MM.1S (cell line): ENCODE measurements around the gene MRPL43.
"Not testable (repeated sequence)": the region's sequence is repeated elsewhere in the genome, so short reads cannot be mapped to it uniquely, and the experiment has no call there.

Source experiments
- DNase-seq: peaks from one replicate; pipeline ENCODE4 v3.0.0-alpha.2; 2015
- H2AFZ ChIP-seq: fragments of 300-600 bp; sonication (generic); 2 replicates; pipeline ENCODE4 v1.6.0; 2016; ENCODE audit warnings: antibody characterized with exemption, low read length
- H3F3A ChIP-seq: fragments of 300-600 bp; sonication (generic); 2 replicates; pipeline ENCODE4 v1.6.1; 2016; ENCODE audit warnings: mild to moderate bottlenecking, antibody characterized with exemption, low read length, moderate library complexity, mixed read lengths; ENCODE audit not compliant: insufficient read depth
- H3K27ac ChIP-seq: fragments of 300-600 bp; sonication (generic); 2 replicates; pipeline ENCODE4 v1.5.1; 2016; ENCODE audit warnings: mild to moderate bottlenecking, low read length
- H3K27me3 ChIP-seq: fragments of 300-600 bp; sonication (generic); replicated peaks from 2 replicates; pipeline ENCODE4 v1.6.0; 2016; ENCODE audit warnings: low read length; ENCODE audit not compliant: insufficient read depth
- H3K36me3 ChIP-seq: fragments of 300-600 bp; sonication (generic); replicated peaks from 2 replicates; pipeline ENCODE4 v1.6.1; 2016; ENCODE audit warnings: mild to moderate bottlenecking, low read length, mixed read lengths; ENCODE audit not compliant: insufficient read depth
- H3K4me1 ChIP-seq: fragments of 300-600 bp; sonication (generic); 2 replicates; pipeline ENCODE4 v1.6.1; 2016; ENCODE audit warnings: low read length, mixed read lengths
- H3K4me2 ChIP-seq: fragments of 300-600 bp; sonication (generic); 2 replicates; pipeline ENCODE4 v1.6.0; 2016; ENCODE audit warnings: low read depth, low read length
- H3K4me3 ChIP-seq: fragments of 300-600 bp; sonication (generic); 2 replicates; pipeline ENCODE4 v1.5.1; 2016; ENCODE audit warnings: low read length, mixed read lengths
- H3K79me2 ChIP-seq: fragments of 300-600 bp; sonication (generic); 2 replicates; pipeline ENCODE4 v1.6.1; 2016; ENCODE audit warnings: mixed run types, low read length, mixed read lengths
- H3K9ac ChIP-seq: fragments of 300-600 bp; sonication (generic); 2 replicates; pipeline ENCODE4 v1.6.1; 2016; ENCODE audit warnings: low read length, mixed read lengths
- H3K9me2 ChIP-seq: fragments of 300-600 bp; sonication (generic); replicated peaks from 2 replicates; pipeline ENCODE4 v1.6.1; 2016; ENCODE audit warnings: mild to moderate bottlenecking, low read length, mixed read lengths; ENCODE audit not compliant: insufficient read depth
- H3K9me3 ChIP-seq: fragments of 300-600 bp; sonication (generic); replicated peaks from 2 replicates; pipeline ENCODE4 v1.6.1; 2016; ENCODE audit warnings: mild to moderate bottlenecking, low read length, mixed read lengths; ENCODE audit not compliant: insufficient read depth
- H4K20me1 ChIP-seq: fragments of 300-600 bp; sonication (generic); 2 replicates; pipeline ENCODE4 v1.6.1; 2016; ENCODE audit warnings: mild to moderate bottlenecking, low read length, moderate library complexity, mixed read lengths; ENCODE audit not compliant: insufficient read depth
- EZH2 ChIP-seq: fragments of 300-600 bp; sonication (generic); optimal IDR thresholded peaks from 2 replicates; pipeline ENCODE3; 2017; ENCODE audit warnings: low read depth, mild to moderate bottlenecking, antibody characterized with exemption, low read length, mixed read lengths
- EZH2phosphoT487 ChIP-seq: fragments of 300-600 bp; sonication (generic); IDR thresholded peaks from 2 replicates; pipeline ENCODE4 v1.6.1; 2018; ENCODE audit warnings: antibody characterized with exemption, low read length
- TF ChIP-seq, protein P1 (sequence below): fragments of 300-600 bp; sonication (generic); IDR thresholded peaks from 2 replicates; pipeline ENCODE4 v1.5.1; 2016; ENCODE audit warnings: antibody characterized with exemption, low read length, mixed read lengths

The MRPL43 gene

DNA sequence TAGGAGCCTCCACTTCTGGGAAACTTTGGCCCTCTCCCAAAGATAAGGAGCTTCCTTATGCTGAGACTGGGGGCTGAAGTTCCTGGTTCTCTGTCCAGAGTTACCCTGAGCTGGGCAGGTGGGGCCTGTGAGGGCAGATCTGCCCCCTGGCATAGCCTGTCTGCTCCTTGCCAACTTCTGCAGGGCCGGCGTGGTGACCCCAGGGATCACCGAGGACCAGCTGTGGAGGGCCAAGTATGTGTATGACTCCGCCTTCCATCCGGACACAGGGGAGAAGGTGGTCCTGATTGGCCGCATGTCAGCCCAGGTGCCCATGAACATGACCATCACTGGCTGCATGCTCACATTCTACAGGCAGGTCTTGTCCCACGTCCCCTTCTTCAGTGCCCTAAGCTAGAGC is 48.0 kb upstream of the MRPL43 start:
- peaks cover 46% of the 10 kb centered on the region for H3K27me3 ChIP-seq
- H4K20me1 ChIP-seq, result no peaks in the 10 kb centered on the region
- H3K4me2 ChIP-seq, result no peak overlapping the region
- no peaks in the 10 kb centered on the region for H3K79me2 ChIP-seq
- DNase-seq, result no peak
- no peak overlapping the region for H3K4me3 ChIP-seq
- no peak overlapping the region for H3K27ac ChIP-seq
- no peaks in the 10 kb centered on the region for H3F3A ChIP-seq
- H3K9me3 ChIP-seq, result no peaks in the 10 kb centered on the region
- H3K9me2 ChIP-seq, result no peaks in the 10 kb centered on the region
- no peaks in the 10 kb centered on the region for H3K36me3 ChIP-seq
- TF ChIP-seq EZH2phosphoT487 (no peak), EZH2 (no peak)
- TF ChIP-seq, protein P1, sequence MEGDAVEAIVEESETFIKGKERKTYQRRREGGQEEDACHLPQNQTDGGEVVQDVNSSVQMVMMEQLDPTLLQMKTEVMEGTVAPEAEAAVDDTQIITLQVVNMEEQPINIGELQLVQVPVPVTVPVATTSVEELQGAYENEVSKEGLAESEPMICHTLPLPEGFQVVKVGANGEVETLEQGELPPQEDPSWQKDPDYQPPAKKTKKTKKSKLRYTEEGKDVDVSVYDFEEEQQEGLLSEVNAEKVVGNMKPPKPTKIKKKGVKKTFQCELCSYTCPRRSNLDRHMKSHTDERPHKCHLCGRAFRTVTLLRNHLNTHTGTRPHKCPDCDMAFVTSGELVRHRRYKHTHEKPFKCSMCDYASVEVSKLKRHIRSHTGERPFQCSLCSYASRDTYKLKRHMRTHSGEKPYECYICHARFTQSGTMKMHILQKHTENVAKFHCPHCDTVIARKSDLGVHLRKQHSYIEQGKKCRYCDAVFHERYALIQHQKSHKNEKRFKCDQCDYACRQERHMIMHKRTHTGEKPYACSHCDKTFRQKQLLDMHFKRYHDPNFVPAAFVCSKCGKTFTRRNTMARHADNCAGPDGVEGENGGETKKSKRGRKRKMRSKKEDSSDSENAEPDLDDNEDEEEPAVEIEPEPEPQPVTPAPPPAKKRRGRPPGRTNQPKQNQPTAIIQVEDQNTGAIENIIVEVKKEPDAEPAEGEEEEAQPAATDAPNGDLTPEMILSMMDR, result no peak
- H3K4me1 ChIP-seq, result peaks cover 13% of the 10 kb centered on the region
- no peak overlapping the region for H3K9ac ChIP-seq
- H2AFZ ChIP-seq, result no peak overlapping the region

DNA sequence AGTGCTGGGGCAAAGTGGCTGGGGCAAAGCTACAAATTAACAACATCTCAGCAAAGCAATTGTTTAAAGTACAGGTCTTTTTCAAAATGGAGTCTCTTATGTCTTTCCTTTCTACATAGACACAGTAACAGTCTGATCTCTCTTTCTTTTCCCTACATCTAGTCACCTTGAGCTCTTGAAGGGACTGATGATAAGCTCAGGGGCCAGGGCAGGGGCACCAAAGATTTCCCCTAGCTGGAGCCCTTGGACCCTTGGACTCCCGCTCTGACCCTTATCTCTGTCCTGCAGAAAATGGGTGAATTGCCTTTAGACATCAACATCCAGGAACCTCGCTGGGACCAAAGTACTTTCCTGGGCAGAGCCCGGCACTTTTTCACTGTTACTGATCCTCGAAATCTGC is 47.1 kb upstream of the MRPL43 start:
- not testable (repeated sequence) for H3F3A ChIP-seq, H3K36me3 ChIP-seq, H2AFZ ChIP-seq, H4K20me1 ChIP-seq, H3K9ac ChIP-seq, H3K4me2 ChIP-seq, DNase-seq, H3K4me1 ChIP-seq, H3K9me3 ChIP-seq, H3K4me3 ChIP-seq, H3K27ac ChIP-seq, H3K9me2 ChIP-seq, H3K79me2 ChIP-seq
- peaks cover 55% of the 10 kb centered on the region for H3K27me3 ChIP-seq

DNA sequence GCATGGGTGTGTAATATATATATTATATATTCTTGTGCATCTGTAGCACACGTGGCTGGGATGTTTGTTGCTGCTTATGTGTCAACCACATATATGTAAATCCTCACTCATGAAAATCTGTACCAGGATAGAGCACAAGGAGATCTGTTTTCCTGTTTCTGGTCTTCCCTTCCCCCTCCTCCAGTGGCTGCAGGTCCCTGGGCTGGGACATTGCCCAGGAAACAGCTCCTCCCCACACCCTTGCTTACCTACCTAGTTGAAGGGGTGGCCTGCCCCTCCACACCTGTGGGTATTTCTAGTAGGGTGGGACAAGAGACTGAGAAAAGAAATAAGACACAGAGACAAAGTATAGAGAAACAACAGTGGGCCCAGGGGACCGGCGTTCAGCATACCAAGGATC is 46.0 kb upstream of the MRPL43 start:
- no peak overlapping the region for H3K9ac ChIP-seq
- H3K9me3 ChIP-seq, result no peaks in the 10 kb centered on the region
- H3K79me2 ChIP-seq, result no peaks in the 10 kb centered on the region
- TF ChIP-seq, protein P1, result no peak
- no peak for TF ChIP-seq EZH2
- no peak for TF ChIP-seq EZH2phosphoT487
- H4K20me1 ChIP-seq, result no peaks in the 10 kb centered on the region
- H3K27me3 ChIP-seq, result peaks cover 66% of the 10 kb centered on the region
- peaks cover 7% of the 10 kb centered on the region; the same call in 1 of the 2 replicates for H3K4me1 ChIP-seq
- H3K4me2 ChIP-seq, result no peak overlapping the region
- H3K27ac ChIP-seq, result no peak overlapping the region
- no peak overlapping the region for H2AFZ ChIP-seq
- no peaks in the 10 kb centered on the region for H3K36me3 ChIP-seq
- no peaks in the 10 kb centered on the region for H3F3A ChIP-seq
- no peak overlapping the region for H3K4me3 ChIP-seq
- no peaks in the 10 kb centered on the region for H3K9me2 ChIP-seq
- DNase-seq, result no peak

DNA sequence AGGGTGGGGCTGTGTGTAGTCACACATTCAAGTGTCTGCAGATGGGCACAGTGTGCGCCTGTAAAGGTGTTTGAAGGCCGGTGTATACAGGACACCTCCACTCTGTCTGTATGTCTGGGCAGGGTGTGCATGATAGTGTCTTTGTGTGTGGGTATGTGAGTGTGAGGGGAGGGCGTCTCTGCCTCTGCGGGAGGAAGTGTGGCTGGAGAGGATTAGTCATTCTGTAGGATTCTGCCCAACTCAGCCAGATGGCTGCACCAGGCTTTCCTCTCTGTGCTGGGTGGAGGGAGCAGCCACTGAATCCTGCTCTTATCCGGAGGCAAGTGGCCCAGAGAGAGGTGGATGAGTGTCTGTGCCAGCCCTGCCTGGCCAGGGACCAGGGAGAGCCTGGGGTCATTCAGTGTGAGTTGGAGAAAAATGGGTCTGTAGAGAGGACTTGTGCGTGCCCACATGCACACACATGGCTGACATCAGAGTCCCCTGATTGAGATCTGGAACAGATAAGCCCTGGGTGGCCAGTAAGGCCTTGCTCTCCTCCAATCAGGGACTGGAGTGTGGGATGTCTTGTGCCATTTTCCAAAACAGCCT is 45.4 kb upstream of the MRPL43 start:
- Histone ChIP-seq H3F3A (no peaks in the 10 kb centered on the region), H3K9me3 (no peaks in the 10 kb centered on the region), H3K36me3 (no peaks in the 10 kb centered on the region), H3K4me2 (no peak overlapping the region), H2AFZ (no peak overlapping the region), H3K27ac (no peak overlapping the region), H3K4me1 (peaks cover 7% of the 10 kb centered on the region; the same call in 1 of the 2 replicates), H3K9me2 (no peaks in the 10 kb centered on the region), H3K4me3 (no peak overlapping the region), H3K9ac (no peak overlapping the region), H4K20me1 (no peaks in the 10 kb centered on the region), H3K27me3 (peaks cover 72% of the 10 kb centered on the region), H3K79me2 (no peaks in the 10 kb centered on the region)
- DNase-seq, result no peak
- TF ChIP-seq, protein P1, result no peak
- TF ChIP-seq EZH2phosphoT487 (no peak), EZH2 (no peak)
